Effector CD8-positive, alpha-beta T cell (primary cell): ENCODE measurements around the gene KIF26A.
"Not testable (repeated sequence)": the region's sequence is repeated elsewhere in the genome, so short reads cannot be mapped to it uniquely, and the experiment has no call there.

ENCODE experiments used
- DNase-seq: peaks from one replicate; lab custom pipeline; 2025; lab: John Stamatoyannopoulos, UW

The KIF26A gene

DNA sequence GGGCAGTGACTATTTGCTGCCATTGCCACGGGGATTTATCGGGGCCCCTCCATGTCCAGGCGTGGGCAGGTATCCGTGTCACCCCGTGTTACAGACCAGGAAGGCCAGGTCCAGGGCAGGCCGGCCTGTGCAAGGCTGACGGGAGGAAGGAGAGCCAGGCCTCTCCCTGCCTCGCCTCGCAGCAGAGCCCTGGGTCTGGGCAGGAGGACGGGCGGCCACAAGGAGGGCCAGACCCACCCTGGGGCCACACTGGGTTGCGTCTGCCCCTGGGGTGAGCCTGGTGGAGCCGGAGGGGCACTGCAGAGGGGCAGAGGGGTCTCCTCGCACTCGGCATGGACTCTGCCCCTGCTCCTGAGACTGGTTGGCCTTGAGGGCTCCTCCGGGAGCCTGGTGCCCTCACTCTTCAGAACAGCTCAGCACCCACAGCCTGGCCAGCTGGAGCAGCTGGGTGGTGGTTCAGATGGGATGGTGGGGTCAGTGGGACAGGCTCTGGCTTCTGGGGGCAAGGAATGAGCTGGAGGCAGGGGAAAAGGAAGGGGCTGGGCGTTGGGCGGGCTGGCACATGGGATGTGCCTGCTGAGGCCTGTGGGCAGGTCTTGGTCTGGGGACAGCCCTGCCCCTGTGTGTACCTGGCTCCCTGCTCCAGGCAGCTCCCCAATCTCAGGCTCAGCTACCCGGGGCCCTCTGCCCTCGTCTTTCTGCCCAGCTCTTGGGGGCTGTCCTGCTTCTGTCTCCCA, 53.9 kb downstream of the KIF26A start:
- no peak for DNase-seq

DNA sequence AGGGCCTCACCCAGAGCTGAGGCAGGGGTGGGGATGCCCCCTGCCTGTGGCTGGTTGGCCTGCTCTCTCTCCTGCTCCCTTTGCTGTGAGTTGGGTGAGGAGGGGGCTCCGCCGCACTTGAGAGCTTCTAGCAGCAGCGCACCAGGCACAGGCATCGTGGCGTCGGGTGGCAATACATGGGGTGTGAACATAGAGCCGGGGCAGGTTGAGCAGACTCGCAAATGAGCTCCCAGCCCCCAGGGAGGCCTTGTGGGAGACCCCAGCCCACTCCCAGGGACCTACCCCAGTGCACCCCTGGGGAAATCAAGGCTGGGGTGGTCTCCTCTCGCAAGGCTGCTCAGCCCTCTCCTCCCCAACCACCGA, 54.5 kb downstream of the KIF26A start:
- DNase-seq, result no peak

DNA sequence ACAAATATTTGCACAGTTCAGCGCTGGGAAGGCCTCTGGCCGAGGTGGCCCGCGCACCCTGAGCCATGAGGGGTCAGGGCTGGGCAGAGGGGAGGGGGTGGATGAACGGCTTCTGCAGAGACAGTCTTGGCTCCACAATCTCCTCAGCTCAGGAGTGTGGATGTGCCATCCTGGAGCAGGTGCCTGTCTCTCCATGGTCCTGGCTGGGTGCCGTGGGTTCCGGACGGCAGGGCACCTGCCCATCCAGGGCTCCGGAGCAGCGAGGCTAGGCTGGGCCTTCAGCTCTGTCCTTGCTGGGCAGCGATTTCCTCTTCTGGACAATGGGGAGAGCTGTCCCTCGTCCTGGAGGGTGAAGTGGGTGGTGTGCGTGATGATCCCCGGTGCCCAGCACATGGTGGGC, 55.6 kb downstream of the KIF26A start:
- DNase-seq, result no peak

DNA sequence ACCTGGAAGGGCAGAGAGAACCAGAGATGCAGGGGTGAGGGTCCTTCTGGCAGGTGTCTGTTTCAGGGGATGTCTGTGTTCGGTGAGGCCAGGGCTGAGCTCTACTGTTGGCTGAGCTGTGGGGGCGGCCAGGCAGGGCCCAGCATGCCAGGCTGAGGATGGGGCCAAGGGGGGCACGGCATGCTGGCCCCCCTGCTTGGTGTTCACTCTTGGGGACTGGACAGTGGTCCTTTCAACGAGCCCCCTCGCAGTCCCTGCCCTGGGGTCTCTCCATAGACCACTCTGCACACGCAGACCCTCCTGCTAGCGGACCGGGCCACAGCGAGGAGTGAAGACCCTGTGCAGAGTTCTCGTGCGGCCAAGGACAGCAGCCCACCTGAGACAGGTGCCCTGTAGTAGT, 56.3 kb downstream of the KIF26A start:
- no peak for DNase-seq

DNA sequence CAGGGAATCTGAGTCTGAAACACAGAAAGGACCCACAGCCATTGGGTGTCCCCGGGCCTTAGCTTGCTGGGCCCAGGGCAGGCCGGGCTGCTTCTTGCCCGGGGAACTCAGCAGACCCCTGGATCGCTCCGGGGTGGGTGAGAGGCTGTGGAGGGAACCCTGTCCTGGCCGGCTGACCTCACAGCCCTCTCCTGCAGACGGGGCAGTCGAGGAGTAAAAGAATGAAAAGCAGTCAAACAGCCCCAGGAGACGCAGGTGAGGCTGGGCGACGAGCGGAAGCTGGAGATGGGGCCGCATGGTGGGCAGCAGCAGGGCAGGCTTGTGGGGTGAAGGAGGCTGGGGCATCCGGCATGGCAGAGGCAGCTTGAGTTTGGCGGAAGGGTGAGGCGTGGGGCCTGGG, 57.0 kb downstream of the KIF26A start:
- DNase-seq, result no peak

DNA sequence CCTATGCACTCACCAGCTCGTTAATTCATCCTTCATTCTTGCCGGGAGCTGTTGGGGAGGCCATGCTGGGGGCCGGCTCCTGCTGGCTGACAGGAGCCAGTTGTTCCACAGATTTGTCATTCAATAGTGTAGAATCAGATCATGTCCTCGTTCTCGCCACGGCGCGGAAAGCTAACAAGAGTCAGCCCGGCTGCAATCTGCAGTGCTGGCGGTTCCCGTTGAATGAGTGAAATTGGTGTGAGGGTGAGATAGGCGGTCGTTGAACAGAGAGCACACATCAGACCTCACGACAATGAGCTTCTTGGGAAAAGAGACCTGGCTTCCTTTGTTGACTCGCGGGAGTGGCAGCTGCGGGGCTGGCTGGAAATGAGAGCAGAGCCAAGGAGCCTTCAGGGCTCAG, 57.5 kb downstream of the KIF26A start:
- DNase-seq, result no peak

DNA sequence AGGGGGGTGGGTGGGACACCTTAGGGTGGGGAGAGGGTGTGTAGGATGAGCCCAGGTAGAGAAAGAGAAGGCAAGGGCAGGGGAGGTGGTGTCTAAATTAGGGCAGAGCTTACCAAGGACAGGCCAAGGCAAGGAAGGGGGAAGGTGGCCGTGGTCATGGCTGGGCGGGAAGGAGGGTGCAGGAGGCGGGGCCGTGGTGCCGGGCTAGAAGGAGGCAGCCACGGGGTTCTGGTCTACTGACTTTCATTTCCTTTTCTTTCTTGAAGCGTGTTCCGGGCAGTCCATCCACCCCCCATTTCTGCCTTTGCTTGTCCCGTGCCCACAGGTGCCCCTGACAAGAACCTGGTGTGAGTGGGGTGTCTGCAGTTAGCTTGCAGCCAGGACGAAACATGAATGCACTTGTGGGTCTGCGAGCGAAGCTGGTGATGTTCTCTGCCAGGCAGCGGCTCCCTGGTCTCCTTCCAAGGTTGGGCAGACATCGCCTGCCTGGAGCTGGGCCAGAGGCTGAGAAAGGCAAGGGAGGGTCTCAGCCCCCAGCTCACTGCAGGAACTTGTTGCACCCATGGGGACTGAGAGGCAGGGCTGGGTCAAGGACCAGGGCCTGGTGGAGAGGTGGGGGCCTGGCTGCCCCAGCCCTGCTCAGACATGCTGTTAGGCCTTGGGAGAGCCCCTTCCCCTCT, 58.2 kb downstream of the KIF26A start:
- DNase-seq, result no peak

DNA sequence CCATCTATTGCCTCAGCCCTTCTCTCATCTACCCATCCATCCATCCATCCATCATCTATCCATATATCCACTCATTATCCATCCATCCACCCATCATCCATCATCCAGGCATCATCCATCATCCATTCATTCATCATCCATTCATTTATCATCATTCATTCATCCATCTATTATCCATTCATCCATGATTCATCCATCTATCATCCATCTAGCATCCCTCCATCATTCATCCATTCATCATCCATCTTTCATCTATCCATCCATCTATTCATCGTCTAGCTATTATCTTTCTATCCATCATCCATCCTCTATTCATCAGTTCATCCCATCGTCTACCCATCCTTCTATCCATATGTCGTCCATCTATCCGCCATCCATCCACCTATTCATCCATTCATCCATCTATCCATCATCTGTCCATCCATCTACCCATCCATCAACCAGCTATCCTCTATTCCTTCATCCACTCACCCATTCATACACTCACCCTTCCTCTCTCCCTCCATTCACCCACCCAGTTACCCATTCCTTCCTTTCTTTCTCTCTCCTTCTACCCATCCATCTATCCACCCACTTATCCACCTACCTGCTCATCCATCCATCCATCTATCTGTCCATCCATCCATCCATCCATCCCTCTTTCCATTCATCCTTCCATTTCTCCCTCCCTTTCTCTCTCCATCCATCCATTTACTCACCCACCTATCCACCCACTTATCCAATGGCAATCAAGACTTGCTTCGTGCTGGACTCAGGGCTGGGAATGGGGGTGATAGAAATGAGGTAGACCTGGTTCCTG, 59.3 kb downstream of the KIF26A start:
- DNase-seq, result no peak

DNA sequence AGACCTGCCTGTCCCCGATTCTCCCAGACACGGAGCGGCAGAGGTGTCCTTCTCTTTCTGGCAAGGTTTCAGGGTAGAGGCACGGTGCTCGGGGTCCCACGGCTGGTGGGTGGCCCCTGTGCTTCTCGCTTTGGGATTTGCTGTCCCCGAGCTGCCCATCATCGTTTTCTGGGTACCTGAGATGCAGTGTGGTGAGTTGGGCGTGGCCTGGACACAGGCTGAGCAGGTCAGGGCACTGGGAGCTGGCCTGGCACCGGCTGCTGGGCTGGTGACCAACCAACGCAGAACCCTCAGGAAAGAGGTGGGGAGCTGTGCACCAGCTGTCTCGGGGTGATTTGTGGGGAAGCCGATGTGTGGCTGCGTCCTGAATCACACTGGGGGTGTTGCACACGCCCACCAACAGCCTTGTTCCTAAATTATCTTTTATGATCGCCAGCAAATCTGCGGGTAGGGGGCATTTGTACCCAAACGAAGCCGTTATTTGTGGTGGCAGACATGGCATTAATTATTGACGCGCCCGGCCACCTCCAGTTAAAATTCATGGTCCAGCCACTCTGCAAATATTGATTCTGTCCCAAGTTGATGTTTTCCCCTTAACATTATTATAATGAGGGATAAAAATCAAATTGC, 61.0 kb downstream of the KIF26A start:
- DNase-seq, result no peak

DNA sequence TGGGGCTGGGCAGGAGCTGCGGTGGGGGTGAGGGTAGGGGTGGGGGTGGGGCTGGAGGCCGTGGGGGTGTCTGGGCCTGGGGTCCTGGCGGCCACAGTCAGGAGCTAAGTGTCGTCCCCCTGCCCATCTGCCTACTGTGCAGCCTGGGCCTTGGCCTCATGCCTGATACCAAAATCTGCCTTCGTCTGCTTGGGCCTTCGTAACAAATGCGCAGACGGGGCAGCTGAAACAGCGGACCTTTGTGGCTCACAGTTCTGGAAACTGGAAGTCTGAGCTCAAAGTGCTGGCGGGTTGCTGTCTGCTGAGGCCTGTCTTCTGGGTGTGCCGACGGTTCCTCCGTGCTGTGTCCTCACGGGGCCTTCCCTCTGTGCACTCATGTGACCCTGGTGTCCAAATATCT, 61.7 kb downstream of the KIF26A start:
- DNase-seq, result no peak

DNA sequence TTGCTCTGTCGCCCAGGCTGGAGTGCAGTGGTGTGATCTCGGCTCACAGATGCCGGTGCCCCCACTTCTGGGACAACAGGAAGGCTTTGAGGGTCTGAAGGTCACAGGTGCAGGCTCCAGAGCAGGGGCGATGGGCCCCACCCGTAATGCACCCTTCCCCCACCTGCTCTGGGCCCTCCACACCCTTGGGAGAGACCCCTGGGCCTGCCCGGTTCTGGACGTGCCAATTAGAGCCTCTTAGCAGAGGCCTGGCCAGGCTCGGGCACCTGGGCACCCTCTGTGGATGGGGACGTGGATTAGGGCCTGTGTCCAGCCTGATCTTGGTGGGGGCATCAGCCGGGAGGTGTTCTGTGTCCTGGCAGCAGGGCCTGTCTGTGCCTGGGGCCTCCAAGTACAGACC, 62.2 kb downstream of the KIF26A start:
- no peak for DNase-seq

DNA sequence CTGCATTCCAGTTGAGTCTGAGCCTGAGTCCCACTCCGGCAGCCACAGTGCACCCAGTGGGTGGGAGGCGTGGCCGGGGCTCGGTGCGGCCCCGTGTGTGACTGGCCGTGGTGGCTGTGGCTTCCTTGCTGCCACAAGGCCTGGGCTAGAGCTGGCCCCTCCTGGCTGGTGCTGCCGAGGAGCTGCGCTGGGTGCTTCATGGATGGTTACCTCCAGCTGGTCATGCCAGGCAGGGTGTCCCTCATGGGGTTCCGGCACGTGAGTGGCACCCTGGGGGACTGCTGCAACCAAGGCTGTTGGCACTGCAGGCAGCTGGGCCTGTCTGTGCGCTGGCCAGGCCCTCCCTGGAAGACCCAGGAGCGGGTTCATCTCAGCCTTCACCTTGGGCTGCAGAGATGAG, 62.7 kb downstream of the KIF26A start:
- no peak for DNase-seq

DNA sequence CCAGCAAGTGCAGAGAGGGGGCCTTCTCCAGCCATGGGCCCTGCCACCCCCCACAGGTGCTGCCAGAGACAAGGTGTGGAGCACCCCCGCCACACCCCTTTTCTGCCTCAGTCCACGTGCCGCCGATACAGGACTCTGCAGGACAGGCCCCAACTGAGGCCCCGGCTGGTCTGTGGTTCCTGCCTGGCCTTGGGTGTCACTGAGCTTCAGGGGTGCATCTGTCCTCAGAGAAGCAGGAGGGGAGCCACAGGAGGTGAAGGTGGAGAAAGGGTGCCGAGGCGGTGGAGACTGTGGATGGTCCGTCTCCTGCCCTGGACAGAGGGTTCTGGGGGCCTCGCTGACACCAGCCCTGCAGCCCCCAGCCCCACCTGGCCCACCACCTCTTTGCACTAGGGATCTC, 63.1 kb downstream of the KIF26A start:
- no peak for DNase-seq

DNA sequence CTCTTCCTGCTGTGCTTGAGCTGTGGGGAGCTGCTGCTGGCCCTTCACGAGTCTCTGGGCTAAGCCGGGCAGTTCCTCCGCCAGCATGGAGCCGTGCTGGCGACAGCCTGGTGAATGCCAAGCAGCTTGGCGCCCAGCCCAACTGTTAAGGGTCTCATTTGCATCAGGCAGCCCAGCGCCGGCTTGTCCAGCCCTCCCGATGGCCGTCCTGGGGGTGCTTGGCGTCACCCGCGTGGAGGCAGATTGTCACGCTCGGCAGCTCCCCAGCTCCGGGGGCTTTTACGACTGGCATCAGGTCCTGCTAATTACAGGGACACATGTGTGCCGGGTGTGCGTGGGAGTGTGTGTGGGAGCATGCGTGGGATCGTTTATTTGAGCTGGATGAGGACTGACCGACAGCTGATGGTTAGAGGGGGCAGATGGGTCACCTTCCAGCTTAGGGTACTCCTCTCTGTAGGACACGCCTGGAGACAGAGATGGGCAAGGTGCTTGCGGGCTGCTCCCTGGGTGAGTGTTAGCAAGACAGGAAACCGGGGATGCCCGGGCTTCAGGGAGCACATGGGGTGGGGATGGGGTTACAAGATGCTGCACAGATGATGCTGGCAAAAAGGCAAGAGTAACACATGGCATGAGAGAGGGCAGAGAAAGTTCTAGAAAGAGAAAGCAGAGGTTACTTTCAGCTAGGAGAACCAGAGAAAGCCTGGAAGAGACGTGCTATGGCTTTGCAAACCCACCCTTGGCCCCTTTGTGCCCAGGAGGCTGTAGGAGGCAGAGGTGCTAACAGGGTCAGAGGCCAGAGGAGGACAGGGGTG, 64.1 kb downstream of the KIF26A start:
- no peak for DNase-seq

DNA sequence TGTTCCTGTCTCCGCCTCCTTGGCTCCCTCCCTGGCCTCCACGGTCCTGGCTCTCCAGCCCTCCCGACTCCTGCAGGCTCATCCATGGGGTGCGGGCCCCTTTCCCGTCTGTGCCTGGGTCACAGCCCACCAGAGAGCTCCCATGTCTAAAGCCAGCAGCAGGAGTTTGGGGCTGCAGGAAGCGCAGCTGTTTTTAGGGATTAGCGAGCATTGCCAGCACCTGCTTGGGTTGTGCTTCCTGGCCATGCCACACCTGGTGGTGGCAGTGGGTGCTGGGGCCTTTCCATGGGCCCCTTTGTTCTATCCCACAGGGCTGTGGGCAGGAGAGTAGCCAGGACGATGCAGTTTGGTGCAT, 64.7 kb downstream of the KIF26A start:
- DNase-seq, result no peak

DNA sequence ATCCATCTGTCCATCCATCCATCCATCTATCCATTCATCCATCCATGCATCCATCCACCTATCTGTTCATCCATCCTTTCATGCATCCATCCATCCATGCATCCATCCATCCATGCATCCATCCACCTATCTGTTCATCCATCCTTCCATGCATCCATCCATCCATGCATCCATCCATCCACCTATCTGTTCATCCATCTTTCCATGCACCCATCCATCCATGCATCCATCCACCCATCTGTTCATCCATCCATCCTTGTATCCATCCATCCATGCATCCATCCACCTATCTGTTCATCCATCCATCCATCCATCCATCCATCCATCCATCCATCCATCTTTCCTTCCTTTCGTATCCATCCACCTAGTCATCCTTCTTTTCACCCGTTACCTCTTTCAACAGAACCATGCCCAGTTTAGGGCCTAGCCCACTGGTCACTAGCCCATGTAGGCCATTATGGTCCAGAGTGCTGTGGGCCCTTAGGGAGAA, 66.3 kb downstream of the KIF26A start:
- no peak for DNase-seq

DNA sequence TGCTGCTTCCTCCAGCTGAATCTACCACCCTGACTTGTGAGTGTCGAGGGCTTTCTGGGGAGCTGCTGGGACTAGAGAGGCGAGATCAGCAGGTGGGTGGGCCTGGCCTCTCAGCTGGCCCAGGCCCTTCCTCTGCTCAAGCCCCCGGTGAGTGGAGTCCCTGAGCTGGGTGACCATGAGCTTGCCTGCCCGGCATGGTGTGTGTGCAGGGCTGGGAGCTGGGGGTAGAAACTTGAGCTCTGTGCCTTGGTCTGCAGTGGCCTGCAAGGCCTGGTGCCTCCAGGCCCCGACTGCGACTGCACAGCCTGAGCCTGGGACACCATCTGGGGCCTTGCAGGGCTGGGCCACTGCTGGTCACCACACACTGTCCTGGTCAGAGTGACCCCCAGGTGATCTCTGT, 67.4 kb downstream of the KIF26A start:
- DNase-seq, result no peak

DNA sequence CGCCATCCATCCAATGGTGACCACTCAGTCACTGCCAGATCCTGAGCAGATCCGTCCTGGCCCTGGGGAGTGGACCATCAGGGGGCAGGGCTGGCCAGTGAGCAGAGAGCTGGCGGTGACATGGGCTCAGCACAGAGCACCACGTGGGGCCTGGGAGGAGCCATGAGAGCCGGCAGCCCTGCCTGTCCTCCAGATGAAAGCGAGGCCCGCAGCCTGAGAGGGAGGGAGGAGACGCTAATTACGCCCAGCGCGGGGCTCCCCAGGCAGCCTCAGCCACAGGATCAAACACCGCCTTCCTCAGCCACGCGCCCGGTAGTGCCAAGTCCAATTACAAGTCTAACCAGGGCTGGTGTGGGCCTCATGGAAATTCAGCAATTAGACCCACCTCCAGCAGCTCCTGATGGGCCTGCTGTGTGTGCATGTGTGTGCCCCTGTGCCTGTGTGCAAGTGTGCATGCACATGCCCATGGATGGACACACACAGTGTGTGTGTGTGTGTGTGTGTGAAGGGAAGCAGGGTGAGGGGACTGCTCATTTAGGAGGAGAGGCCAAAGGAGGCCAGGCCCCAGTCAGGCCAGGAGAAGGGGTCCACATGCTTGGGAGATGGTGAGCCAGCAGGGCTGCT, 68.0 kb downstream of the KIF26A start:
- DNase-seq, result no peak

DNA sequence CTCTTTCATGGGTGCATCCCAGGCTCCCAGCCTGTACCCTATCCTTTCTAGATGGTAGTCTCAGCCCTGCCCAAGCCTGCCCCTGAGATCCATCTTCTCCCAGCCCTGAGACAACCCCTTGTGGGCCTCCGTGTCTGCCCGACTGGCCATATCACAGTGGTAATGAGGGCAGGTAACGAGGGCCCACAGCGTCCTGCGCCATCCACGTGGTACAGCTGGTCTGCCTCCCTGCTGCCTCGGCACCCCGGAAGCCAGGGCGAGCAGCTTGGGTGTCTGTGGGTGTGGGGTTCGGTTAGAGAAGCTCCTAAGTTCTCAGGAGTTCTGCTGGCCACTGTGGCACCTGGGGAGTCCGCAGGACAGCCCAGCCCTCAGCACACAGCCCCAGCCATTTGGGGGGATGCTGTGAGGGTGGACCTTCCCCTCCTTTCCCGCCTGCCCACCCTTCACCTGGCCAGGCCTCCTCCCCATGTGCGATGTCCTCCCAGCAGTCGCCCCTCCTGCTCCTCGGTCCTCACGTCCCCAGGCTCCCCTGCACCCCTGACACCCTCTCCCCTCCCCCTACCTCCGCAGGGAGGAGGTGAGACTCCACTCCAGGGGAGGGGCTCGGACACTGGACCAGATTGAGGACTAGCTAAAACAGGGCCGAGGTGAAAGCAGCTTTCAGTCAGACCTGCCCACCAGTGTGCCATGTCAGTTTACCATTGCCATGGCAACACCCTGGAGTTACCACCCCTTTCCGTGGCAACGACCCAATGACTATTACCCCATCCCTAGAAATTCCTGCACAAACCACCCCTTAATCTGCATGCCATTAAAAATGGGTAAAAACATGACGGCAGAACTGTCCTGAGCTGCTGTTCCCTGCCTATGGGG, 69.0 kb downstream of the KIF26A start:
- no peak for DNase-seq

DNA sequence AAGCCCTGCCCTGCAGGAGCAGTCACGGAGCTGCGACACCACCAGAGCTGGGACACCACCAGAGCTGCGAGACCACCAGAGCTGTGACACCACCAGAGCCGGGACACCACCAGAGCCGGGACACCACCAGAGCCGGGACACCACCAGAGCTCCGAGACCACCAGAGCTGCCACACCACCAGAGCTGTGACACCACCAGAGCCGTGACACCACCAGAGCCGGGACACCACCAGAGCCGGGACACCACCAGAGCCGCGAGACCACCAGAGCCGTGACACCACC, 69.6 kb downstream of the KIF26A start:
- not testable (repeated sequence) for DNase-seq
